Hippocampal formation (tissue), 2 donors: ENCODE measurements around the gene C6orf47.

Source experiments
- DNase-seq, 2 donors: peaks; one replicate each; lab custom pipeline; 2025; lab: John Stamatoyannopoulos, UW

The C6orf47 gene

GRCh38 chr6:31687860-31688693 is 27.5 kb upstream of the C6orf47 start:
- no peak for DNase-seq

- DNase-seq = no peak
Measured at GRCh38 chr6:31687321-31687720, 26.7 kb upstream of the C6orf47 start.

- no peak for DNase-seq
Measured at GRCh38 chr6:31686483-31686882, 25.9 kb upstream of the C6orf47 start.

- DNase-seq = no peak
Measured at GRCh38 chr6:31683591-31683990, 23.0 kb upstream of the C6orf47 start.

- DNase-seq = peak in 1 of 2 donors; percentile 23
Measured at GRCh38 chr6:31681135-31681671, 20.6 kb upstream of the C6orf47 start.

- DNase-seq = peak; percentile 63 to 83
Measured at GRCh38 chr6:31680226-31681134, 19.9 kb upstream of the C6orf47 start, which contains the start of gene LY6G5C. Gene LY6G5C (minus strand): TSS chr6:31681067. CDS start chr6:31680373, 694 bp downstream.

GRCh38 chr6:31677955-31678354 is 17.4 kb upstream of the C6orf47 start:
- no peak for DNase-seq

- DNase-seq = no peak
Measured at GRCh38 chr6:31676904-31677303, 16.3 kb upstream of the C6orf47 start.

GRCh38 chr6:31676322-31676903 is 15.8 kb upstream of the C6orf47 start:
- DNase-seq = no peak

- no peak for DNase-seq
Measured at GRCh38 chr6:31669676-31670075, 9.1 kb upstream of the C6orf47 start, which contains the start of gene LY6G5B. Gene LY6G5B (plus strand): TSS chr6:31669976. CDS start chr6:31670951, 975 bp downstream.

GRCh38 chr6:31666337-31666965 is 5.9 kb upstream of the C6orf47 start:
- DNase-seq = no peak

- DNase-seq = peak; percentile 98
Measured at GRCh38 chr6:31665501-31666336, 5.1 kb upstream of the C6orf47 start, which contains the start of gene CSNK2B. Gene CSNK2B (plus strand): TSS chr6:31666080. CDS start chr6:31666832, 752 bp downstream.

GRCh38 chr6:31664790-31665500 is 4.4 kb upstream of the C6orf47 start, which contains the start of gene GPANK1:
Gene GPANK1 (minus strand): TSS chr6:31664997. CDS start chr6:31664478, 519 bp downstream.
- DNase-seq = peak; percentile 83 to 93

- DNase-seq = no peak
Measured at GRCh38 chr6:31663961-31664789, 3.6 kb upstream of the C6orf47 start.

GRCh38 chr6:31663126-31663960 is 2.8 kb upstream of the C6orf47 start:
- DNase-seq = no peak

- no peak for DNase-seq
Measured at GRCh38 chr6:31662124-31662723, 1.6 kb upstream of the C6orf47 start.
